Measurements from ENCODE around the gene JAKMIP2.

- TF ChIP-seq CTCF (IDR thresholded peaks at IDR 0.05) (no peak), POLR2A (IDR thresholded peaks at IDR 0.05) (no peak)
These were observed 95.4 kb downstream of the JAKMIP2 start for GRCh38 chr5:147687118-147687517.

Measured in heart left ventricle (tissue), 13 donors.